Stimulated activated CD4-positive, alpha-beta T cell treated with anti-CD3 and anti-CD28 coated beads, TNF-alpha, amount 100 ng/mL, for 4 hours (primary cell): ENCODE measurements around the gene CES4A.
"Not testable (repeated sequence)": the region's sequence is repeated elsewhere in the genome, so short reads cannot be mapped to it uniquely, and the experiment has no call there.

Source experiments
- DNase-seq, 3 experiments: peaks; one replicate each; pipeline ENCODE4 v3.0.0-alpha.2; 2020; ENCODE audit warnings: low read depth in 3 of 3

CES4A gene

GRCh38 chr16:66956154-66956457 is 32.3 kb upstream of the CES4A start:
- DNase-seq: not testable (repeated sequence)

GRCh38 chr16:66958857-66959703 is 29.3 kb upstream of the CES4A start:
- no peak for DNase-seq

- DNase-seq: no peak
Measured at GRCh38 chr16:66959704-66960161, 28.7 kb upstream of the CES4A start.

GRCh38 chr16:66960270-66960669 is 28.1 kb upstream of the CES4A start:
- no peak for DNase-seq

GRCh38 chr16:66961065-66961744 is 27.2 kb upstream of the CES4A start, which contains the start of gene CES3:
TSS of gene CES3 (plus strand) at chr16:66961266. CDS start at chr16:66961308, 42 bp downstream.
- DNase-seq: peak in 1 of 3 experiments; percentile 27

GRCh38 chr16:66961914-66962313 is 26.5 kb upstream of the CES4A start:
- no peak for DNase-seq

GRCh38 chr16:66964049-66964448 is 24.3 kb upstream of the CES4A start:
- no peak for DNase-seq

GRCh38 chr16:66968847-66969246 is 19.5 kb upstream of the CES4A start:
- DNase-seq: no peak

GRCh38 chr16:66970775-66971720 is 17.3 kb upstream of the CES4A start:
- no peak for DNase-seq

- no peak for DNase-seq
Measured at GRCh38 chr16:66972983-66973382, 15.4 kb upstream of the CES4A start.

GRCh38 chr16:66973716-66974115 is 14.7 kb upstream of the CES4A start:
- no peak for DNase-seq

- DNase-seq: not testable (repeated sequence)
Measured at GRCh38 chr16:66974156-66974931, 14.0 kb upstream of the CES4A start.

- DNase-seq: peak in 2 of 3 experiments; percentile 6 to 10
Measured at GRCh38 chr16:66974932-66975246, 13.5 kb upstream of the CES4A start.

- DNase-seq: no peak
Measured at GRCh38 chr16:66975302-66975893, 13.0 kb upstream of the CES4A start.

- DNase-seq: no peak
Measured at GRCh38 chr16:66976746-66977145, 11.6 kb upstream of the CES4A start.

GRCh38 chr16:66977341-66978113 is 10.9 kb upstream of the CES4A start:
- DNase-seq: peak; percentile 73 to 89 (median 86)

- no peak for DNase-seq
Measured at GRCh38 chr16:66979011-66979717, 9.2 kb upstream of the CES4A start.

GRCh38 chr16:66983033-66983432 is 5.4 kb upstream of the CES4A start:
- no peak for DNase-seq

- DNase-seq: peak; percentile 36 to 49 (median 46)
Measured at GRCh38 chr16:66984892-66985311, 3.5 kb upstream of the CES4A start.
